ENCODE results near the gene PACS2.

The PACS2 gene

GRCh38 chr14:105411017-105411941 lies 96.7 kb downstream of the PACS2 start:
- peak; percentile 43 for DNase-seq
- peak; percentile 48 for ATAC-seq

GRCh38 chr14:105411985-105412770 lies 97.6 kb downstream of the PACS2 start:
- ATAC-seq (no peak), DNase-seq (no peak)

GRCh38 chr14:105412771-105413543 lies 98.4 kb downstream of the PACS2 start:
- no peak for ATAC-seq

GRCh38 chr14:105413544-105413886 lies 99.0 kb downstream of the PACS2 start:
- DNase-seq (no peak), ATAC-seq (no peak)

More at GRCh38 chr14:105412771-105413543, 98.4 kb downstream of the PACS2 start:
- no peak for DNase-seq

- ATAC-seq (peak; percentile 84), DNase-seq (peak; percentile 79)
Observed at GRCh38 chr14:105414456-105415371, 100.2 kb downstream of the PACS2 start.

- DNase-seq (no peak), ATAC-seq (no peak)
Observed at GRCh38 chr14:105415481-105416428, 101.2 kb downstream of the PACS2 start.

GRCh38 chr14:105416671-105417070 lies 102.1 kb downstream of the PACS2 start:
- DNase-seq (no peak), ATAC-seq (no peak)

- ATAC-seq (no peak), DNase-seq (no peak)
Observed at GRCh38 chr14:105417690-105418121, 103.2 kb downstream of the PACS2 start.

GRCh38 chr14:105418269-105419194 lies 104.0 kb downstream of the PACS2 start:
- DNase-seq (no peak), ATAC-seq (no peak)

GRCh38 chr14:105419195-105420091 lies 104.9 kb downstream of the PACS2 start, which contains the start of gene MTA1:
MTA1 (plus strand) TSS chr14:105419827; CDS start chr14:105420036, 209 bp downstream.
- peak; percentile 48 for ATAC-seq

GRCh38 chr14:105420101-105420973 lies 105.8 kb downstream of the PACS2 start:
- no peak for ATAC-seq

More at GRCh38 chr14:105419195-105420091, 104.9 kb downstream of the PACS2 start, which contains the start of gene MTA1:
- peak; percentile 66 for DNase-seq

GRCh38 chr14:105420974-105421674 lies 106.6 kb downstream of the PACS2 start:
- no peak for ATAC-seq

More at GRCh38 chr14:105420101-105420973, 105.8 kb downstream of the PACS2 start:
- DNase-seq = peak; percentile 24

GRCh38 chr14:105421723-105422615 lies 107.4 kb downstream of the PACS2 start:
- DNase-seq (peak; percentile 23), ATAC-seq (peak; percentile 11)

More at GRCh38 chr14:105420974-105421674, 106.6 kb downstream of the PACS2 start:
- no peak for DNase-seq

- ATAC-seq = no peak
- DNase-seq = no peak
Observed at GRCh38 chr14:105422695-105423487, 108.3 kb downstream of the PACS2 start.

Measured in stimulated activated naive CD8-positive, alpha-beta T cell treated with anti-CD3 and anti-CD28 coated beads, Interleukin-15, Interleukin-2, amounts not matched to agents 100 U/mL and 50 U/mL, for 24 hours (primary cell).